ENCODE results near the gene DUSP18.
"Not testable (repeated sequence)": the region's sequence is repeated elsewhere in the genome, so short reads cannot be mapped to it uniquely, and the experiment has no call there.

DNA sequence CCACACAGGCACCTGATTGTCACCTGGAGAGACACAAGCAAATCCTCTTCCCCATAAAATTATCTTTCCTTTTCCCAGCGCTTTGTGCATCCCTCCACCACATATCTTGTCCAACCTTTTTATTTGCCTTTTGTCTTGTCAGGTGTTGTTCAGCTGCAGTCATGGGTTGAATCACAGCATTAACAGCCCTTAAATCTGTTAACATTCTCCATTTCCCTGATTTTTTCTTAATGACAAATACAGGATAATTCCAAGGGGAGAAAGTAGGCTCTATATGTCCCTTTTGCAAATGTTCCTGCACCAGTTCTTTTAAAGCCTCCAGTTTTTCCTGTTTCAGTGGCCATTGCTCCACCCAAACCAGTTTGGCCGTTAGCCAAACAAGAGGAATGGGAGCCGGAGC is 8.9 kb upstream of the DUSP18 start:
- not testable (repeated sequence) for TF ChIP-seq CTCF (IDR thresholded peaks at IDR 0.05; ENCODE audit: low read length); EZH2 (IDR thresholded peaks at IDR 0.05; ENCODE audit: borderline replicate concordance, low read length)
